Prostate gland (tissue), 2 donors: ENCODE results near the gene ADAM17.

Experiments
- CTCF ChIP-seq, 4 experiments: fragments of 200-600 bp in 2 of 4; fragments of 450-650 bp in 2 of 4; sonication (generic) in 2 of 4; IDR thresholded peaks; 1 replicate in 3 of 4; 2 replicates in 1 of 4; pipeline ENCODE4 v1.5.1; 2016 to 2019; ENCODE audit warnings: antibody characterized with exemption in 4 of 4, mild to moderate bottlenecking in 2 of 4, moderate library complexity in 2 of 4
- POLR2A ChIP-seq: fragments of 450-650 bp; IDR thresholded peaks from one replicate; pipeline ENCODE4 v1.6.1; 2016; ENCODE audit warnings: antibody characterized with exemption, mild to moderate bottlenecking
- POLR2AphosphoS5 ChIP-seq: sonication (generic); formaldehyde crosslinking; IDR thresholded peaks from one replicate; pipeline ENCODE4 v1.6.1; 2017; ENCODE audit warnings: antibody characterized with exemption

- peak; percentile 88 for TF ChIP-seq POLR2AphosphoS5
- peak; percentile 48 to 89 (median 66) for TF ChIP-seq CTCF (IDR thresholded peaks at IDR 0.05)
- peak; percentile 91 for TF ChIP-seq POLR2A
These were observed at the start of gene ADAM17 for GRCh38 chr2:9555297-9556120.
